ENCODE measurements around the gene FGF11.

Gene FGF11

GRCh38 chr17:7491583-7491982 is 52.3 kb downstream of the FGF11 start:
- no peaks in the 10 kb centered on the region for H3K27me3 ChIP-seq (replicated peaks; ENCODE audit: control insufficient read depth, insufficient read depth, low read length)
- no peak for TF ChIP-seq CTCF (IDR thresholded peaks at IDR 0.05; ENCODE audit: insufficient read depth, low read length, poor library complexity, severe bottlenecking)
- DNase-seq (ENCODE audit: extremely low read depth, insufficient read length): no peak
- H3K36me3 ChIP-seq (ENCODE audit: control insufficient read depth, insufficient read depth, low read length): peaks cover 14% of the 10 kb centered on the region
- H3K4me3 ChIP-seq (replicated peaks; ENCODE audit: low read depth, low read length): no peak overlapping the region

- no peak overlapping the region for H3K4me3 ChIP-seq (replicated peaks; ENCODE audit: low read depth, low read length)
- H3K27me3 ChIP-seq (replicated peaks; ENCODE audit: control insufficient read depth, insufficient read depth, low read length): no peaks in the 10 kb centered on the region
- peaks cover 31% of the 10 kb centered on the region for H3K36me3 ChIP-seq (ENCODE audit: control insufficient read depth, insufficient read depth, low read length)
- no peak for DNase-seq (ENCODE audit: extremely low read depth, insufficient read length)
- no peak for TF ChIP-seq CTCF (IDR thresholded peaks at IDR 0.05; ENCODE audit: insufficient read depth, low read length, poor library complexity, severe bottlenecking)
Measured at GRCh38 chr17:7493941-7494340, 54.6 kb downstream of the FGF11 start.
